HepG2 (cell line): Measurements from ENCODE around the gene IL17C. TPM values are rescaled to one million over a fixed set of nuclear protein-coding genes. Genes with fewer than 3 reads are reported as not detected.
A peak's percentile ranks its signal among the peaks of the same experiment; 100 is the strongest.

Experiments used
- CTCF ChIP-seq: sonication (generic); formaldehyde crosslinking; IDR thresholded peaks from 2 replicates; pipeline ENCODE4 v1.5.0; 2020; ENCODE audit warnings: mild to moderate bottlenecking, missing genetic modification reagents, moderate library complexity
- FOXM1 ChIP-seq: sonication (generic); formaldehyde crosslinking; IDR thresholded peaks from 2 replicates; pipeline ENCODE4 v1.5.0; 2020; ENCODE audit warnings: missing genetic modification reagents
- GABPB1 ChIP-seq: IDR thresholded peaks from 2 replicates; pipeline ENCODE4 v1.6.1; 2016; ENCODE audit warnings: mild to moderate bottlenecking, missing genetic modification reagents, moderate library complexity, missing compliant biosample characterization
- HMG20B ChIP-seq: conservative IDR thresholded peaks from 2 replicates; pipeline ENCODE4 v1.6.1; 2016; ENCODE audit warnings: missing genetic modification reagents, missing compliant biosample characterization
- IRX3 ChIP-seq: sonication (generic); formaldehyde crosslinking; IDR thresholded peaks from 2 replicates; pipeline ENCODE4 v1.8.1; 2023; ENCODE audit warnings: mild to moderate bottlenecking, low read depth, missing genetic modification reagents, borderline replicate concordance
- MEIS1 ChIP-seq: sonication (generic); formaldehyde crosslinking; IDR thresholded peaks from 2 replicates; pipeline ENCODE4 v1.9.0; 2021; ENCODE audit warnings: mild to moderate bottlenecking, missing genetic modification reagents, moderate library complexity, borderline replicate concordance
- MYC ChIP-seq: sonication (generic); formaldehyde crosslinking; IDR thresholded peaks from 2 replicates; pipeline ENCODE4 v1.9.0; 2021; ENCODE audit warnings: missing genetic modification reagents, borderline replicate concordance
- NR2F1 ChIP-seq, 2 experiments: fragments of 450-650 bp in 1 of 2; formaldehyde crosslinking in 1 of 2; IDR thresholded peaks; 2 replicates each; pipeline versions ENCODE4 v1.5.0 to v1.6.1; 2016 to 2020; ENCODE audit warnings: mild to moderate bottlenecking in 1 of 2, missing compliant biosample characterization in 1 of 2, missing genetic modification reagents in 1 of 2, moderate library complexity in 1 of 2
- PATZ1 ChIP-seq: sonication (generic); formaldehyde crosslinking; IDR thresholded peaks from 2 replicates; pipeline ENCODE4 v1.4.0; 2020; ENCODE audit warnings: missing genetic modification reagents
- RAD21 ChIP-seq: fragments of 450-650 bp; formaldehyde crosslinking; IDR thresholded peaks from 2 replicates; pipeline ENCODE4 v1.5.0; 2020; ENCODE audit warnings: mild to moderate bottlenecking
- RBAK ChIP-seq: sonication (generic); formaldehyde crosslinking; IDR thresholded peaks from 2 replicates; pipeline ENCODE4 v1.5.1; 2020; ENCODE audit warnings: mild to moderate bottlenecking, missing genetic modification reagents
- RXRA ChIP-seq: sonication (generic); formaldehyde crosslinking; IDR thresholded peaks from 2 replicates; pipeline ENCODE4 v1.5.1; 2020; ENCODE audit warnings: missing genetic modification reagents
- USF2 ChIP-seq, 2 experiments: sonication (generic) in 1 of 2; formaldehyde crosslinking in 1 of 2; IDR thresholded peaks; 2 replicates each; pipeline versions ENCODE4 v1.5.1 to v1.6.1; 2011 to 2020; ENCODE audit warnings: borderline replicate concordance in 1 of 2, low read depth in 1 of 2, low read length in 1 of 2, mild to moderate bottlenecking in 1 of 2, missing genetic modification reagents in 1 of 2, moderate library complexity in 1 of 2
- ZBTB20 ChIP-seq: sonication (generic); formaldehyde crosslinking; IDR thresholded peaks from 2 replicates; pipeline ENCODE4 v1.8.1; 2023; ENCODE audit warnings: missing genetic modification reagents, low read depth, mild to moderate bottlenecking, borderline replicate concordance
- ZNF230 ChIP-seq: sonication (generic); formaldehyde crosslinking; IDR thresholded peaks from 2 replicates; pipeline ENCODE4 v1.4.0; 2020; ENCODE audit warnings: mild to moderate bottlenecking, missing genetic modification reagents
- ZNF432 ChIP-seq: sonication (generic); formaldehyde crosslinking; IDR thresholded peaks from 2 replicates; pipeline ENCODE4 v1.5.0; 2020; ENCODE audit warnings: missing genetic modification reagents, mild to moderate bottlenecking, borderline replicate concordance
- ZNF451 ChIP-seq: sonication (generic); formaldehyde crosslinking; IDR thresholded peaks from 2 replicates; pipeline ENCODE4 v1.5.0; 2020; ENCODE audit warnings: mild to moderate bottlenecking, missing genetic modification reagents
- ZNF704 ChIP-seq: sonication (generic); formaldehyde crosslinking; IDR thresholded peaks from 2 replicates; pipeline ENCODE4 v1.8.1; 2023; ENCODE audit warnings: mild to moderate bottlenecking, inconsistent platforms, moderate library complexity, missing genetic modification reagents, borderline replicate concordance
- ZNF709 ChIP-seq: sonication (generic); formaldehyde crosslinking; IDR thresholded peaks from 2 replicates; pipeline ENCODE4 v1.5.0; 2020; ENCODE audit warnings: mild to moderate bottlenecking, missing genetic modification reagents
- polyA plus RNA-seq, 8 experiments: library from polyadenylated mRNA; depleted of rRNA in 3 of 8; stranded (reverse) in 7 of 8; unstranded in 1 of 8; fragments of >200 nt; fragmentation: Illumina TruSeq in 4 of 8; extraction: Trizol in 4 of 8; gene quantifications; 2 replicates each; pipeline versions ENCODE4 v1.2.1 to v1.2.3, GENCODE V29; 2011 to 2016; ENCODE audit warnings: low read depth in 4 of 8, missing spikeins in 1 of 8, mixed read lengths in 1 of 8; ENCODE audit not compliant: insufficient read depth in 1 of 8
- total RNA-seq, 5 experiments: library from RNA; depleted of rRNA; stranded (reverse); fragments of >200 nt; fragmentation: Illumina TruSeq; extraction: Trizol; gene quantifications; 2 replicates each; pipeline ENCODE4 v1.2.3, GENCODE V29; 2016; ENCODE audit warnings: low read depth in 1 of 5

The IL17C gene
- total and polyA plus RNA-seq, 2 of the 13 experiments (the other 11 are each of a cell fraction or from before 2014, with no cell fraction given), result not detected

GRCh38 chr16:88687254-88687576, 48.8 kb downstream of the IL17C start (continued):
- 0 out of 2 replicates have a peak, but pooled peaks have one; percentile 33 for TF ChIP-seq GABPB1 (CRISPR knock-in tag)
- 0 out of 2 replicates have a peak, but pooled peaks have one; percentile 16 for TF ChIP-seq MEIS1 (CRISPR knock-in tag)
- no peak for TF ChIP-seq RBAK (CRISPR knock-in tag)
- TF ChIP-seq IRX3 (CRISPR knock-in tag), result no peak
- peak; percentile 93 for TF ChIP-seq PATZ1 (CRISPR knock-in tag)
- TF ChIP-seq ZNF451 (CRISPR knock-in tag), result 0 out of 2 replicates have a peak, but pooled peaks have one; percentile 23
- TF ChIP-seq ZNF709 (CRISPR knock-in tag), result no peak
- TF ChIP-seq MYC, result no peak
- TF ChIP-seq CTCF, result peak; percentile 37
- TF ChIP-seq FOXM1, result no peak
- no peak for TF ChIP-seq ZNF704 (CRISPR knock-in tag)
- TF ChIP-seq ZNF432 (CRISPR knock-in tag), result no peak
- TF ChIP-seq RXRA (CRISPR knock-in tag), result no peak
- 0 out of 2 replicates have a peak, but pooled peaks have one; percentile 45 for TF ChIP-seq ZBTB20 (CRISPR knock-in tag)
- peak in 1 of 2 experiments; percentile 68; a peak in 1 of 4 replicates for TF ChIP-seq NR2F1 (CRISPR knock-in tag; IDR thresholded peaks at IDR 0.05)
- TF ChIP-seq RAD21 (CRISPR knock-in tag), result no peak
- no peak for TF ChIP-seq USF2 (IDR thresholded peaks at IDR 0.05; ENCODE audit: low read depth, low read length)
- no peak for TF ChIP-seq USF2 (CRISPR knock-in tag; IDR thresholded peaks at IDR 0.05; ENCODE audit: borderline replicate concordance)
- TF ChIP-seq HMG20B (CRISPR knock-in tag), result no peak
- TF ChIP-seq ZNF230 (CRISPR knock-in tag), result no peak
